Measurements from ENCODE around the gene CMSS1.

GRCh38 chr3:99856437-99857220 lies 39.0 kb downstream of the CMSS1 start:
- no peak for TF ChIP-seq JUND (IDR thresholded peaks at IDR 0.05)
- TF ChIP-seq EZH2phosphoT487 (IDR thresholded peaks at IDR 0.05; ENCODE audit: borderline replicate concordance, low read depth), result no peak
- no peak for TF ChIP-seq MAX (IDR thresholded peaks at IDR 0.05; ENCODE audit: low read depth)
- TF ChIP-seq EP300 (IDR thresholded peaks at IDR 0.05; ENCODE audit: borderline replicate concordance in 1 of 2, low read depth in 1 of 2, low read length in 1 of 2), result no peak
- no peak for TF ChIP-seq CTCF (IDR thresholded peaks at IDR 0.05)
- TF ChIP-seq FOXJ3 (CRISPR knock-in tag; IDR thresholded peaks at IDR 0.05), result no peak
- no peak for TF ChIP-seq ELF1 (IDR thresholded peaks at IDR 0.05)
- TF ChIP-seq FOXM1 (IDR thresholded peaks at IDR 0.05; ENCODE audit: low read depth), result no peak
- no peak for TF ChIP-seq MXI1 (IDR thresholded peaks at IDR 0.05; ENCODE audit: low read depth, low read length)
- TF ChIP-seq USF2 (IDR thresholded peaks at IDR 0.05; ENCODE audit: borderline replicate concordance, low read depth, low read length), result no peak
- TF ChIP-seq REST (IDR thresholded peaks at IDR 0.05; ENCODE audit: low read depth, low read length), result no peak

All from SK-N-SH (cell line).